ENCODE data around the gene ESRRB. TPM values are rescaled to one million over a fixed set of nuclear protein-coding genes. Genes with fewer than 3 reads are reported as not detected.

Gene ESRRB
- total RNA-seq, 3 donors from 2014 or later (not counting 1 experiment from before 2014, with no cell fraction given) = 0.45 to 1.3 TPM; not detected in 1

DNA sequence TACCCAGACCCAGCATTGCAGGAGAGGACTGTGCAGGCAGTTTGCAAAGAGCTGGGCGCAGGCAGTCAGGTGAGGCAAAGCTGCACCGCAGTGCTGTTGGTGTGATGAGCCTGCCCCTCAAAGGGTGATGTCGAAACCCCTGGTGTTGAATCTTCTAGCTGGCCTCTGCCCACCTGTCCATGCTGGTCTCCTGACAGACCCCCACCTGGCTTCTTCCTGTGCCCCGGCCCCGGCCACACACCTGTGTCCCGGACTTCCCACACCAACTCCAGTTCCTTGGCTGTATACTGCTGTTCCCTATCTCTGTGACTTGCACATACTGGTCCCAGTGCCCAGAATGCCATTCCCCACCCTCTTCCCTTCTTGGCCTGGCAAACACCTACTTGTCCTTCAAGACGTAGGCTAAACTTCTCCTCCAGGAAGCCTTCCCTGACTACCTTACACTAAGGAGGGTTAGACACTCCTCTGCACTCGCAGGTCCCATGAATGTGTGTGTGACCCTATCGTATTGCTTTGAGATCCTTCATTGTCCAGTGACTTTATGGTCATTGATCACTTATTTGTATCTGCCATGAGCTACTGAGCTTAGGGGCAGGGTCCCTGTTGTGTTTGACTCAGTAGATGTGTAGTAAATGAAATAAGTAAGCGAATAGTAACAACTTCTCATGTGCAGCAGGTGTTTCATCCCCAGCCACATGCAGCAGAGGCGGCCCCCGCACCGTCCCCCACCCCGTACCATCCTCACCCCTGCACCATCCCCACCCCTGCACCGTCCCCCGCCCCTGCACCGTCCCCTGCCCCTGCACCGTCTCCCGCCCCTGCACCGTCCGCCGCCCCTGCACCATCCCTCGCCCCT, 37.4 kb downstream of the ESRRB start:
- no peaks in the 10 kb centered on the region for H3K36me3 ChIP-seq (ENCODE audit: control insufficient read depth, insufficient read depth, low read length)
- intact Hi-C loops (cut with micrococcal nuclease) = no loop called here
- Mint-ChIP-seq H3K27me3 (ENCODE audit: low read depth in 2 of 2) (peaks cover 29 to 37% of the 10 kb centered on the region in 2 donors), H3K27ac (no peak overlapping the region), H3K4me3 (peak overlapping the region; percentile 25), H3K9me3 (no peaks in the 10 kb centered on the region), H3K4me1 (peaks cover 0 to 6% of the 10 kb centered on the region in 2 donors), H3K36me3 (no peaks in the 10 kb centered on the region)
- no peaks in the 10 kb centered on the region for H3K9me3 ChIP-seq (ENCODE audit: control insufficient read depth, insufficient read depth, low read length)
- no peaks in the 10 kb centered on the region for H3K4me1 ChIP-seq (ENCODE audit: control insufficient read depth, insufficient read depth, low read length)
- H3K4me3 ChIP-seq (ENCODE audit: low read length) = no peak overlapping the region
- TF ChIP-seq, protein P1, sequence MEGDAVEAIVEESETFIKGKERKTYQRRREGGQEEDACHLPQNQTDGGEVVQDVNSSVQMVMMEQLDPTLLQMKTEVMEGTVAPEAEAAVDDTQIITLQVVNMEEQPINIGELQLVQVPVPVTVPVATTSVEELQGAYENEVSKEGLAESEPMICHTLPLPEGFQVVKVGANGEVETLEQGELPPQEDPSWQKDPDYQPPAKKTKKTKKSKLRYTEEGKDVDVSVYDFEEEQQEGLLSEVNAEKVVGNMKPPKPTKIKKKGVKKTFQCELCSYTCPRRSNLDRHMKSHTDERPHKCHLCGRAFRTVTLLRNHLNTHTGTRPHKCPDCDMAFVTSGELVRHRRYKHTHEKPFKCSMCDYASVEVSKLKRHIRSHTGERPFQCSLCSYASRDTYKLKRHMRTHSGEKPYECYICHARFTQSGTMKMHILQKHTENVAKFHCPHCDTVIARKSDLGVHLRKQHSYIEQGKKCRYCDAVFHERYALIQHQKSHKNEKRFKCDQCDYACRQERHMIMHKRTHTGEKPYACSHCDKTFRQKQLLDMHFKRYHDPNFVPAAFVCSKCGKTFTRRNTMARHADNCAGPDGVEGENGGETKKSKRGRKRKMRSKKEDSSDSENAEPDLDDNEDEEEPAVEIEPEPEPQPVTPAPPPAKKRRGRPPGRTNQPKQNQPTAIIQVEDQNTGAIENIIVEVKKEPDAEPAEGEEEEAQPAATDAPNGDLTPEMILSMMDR (IDR thresholded peaks at IDR 0.05) = no peak
- ATAC-seq (no peak), DNase-seq (no peak)
- H3K27me3 ChIP-seq (ENCODE audit: control insufficient read depth, insufficient read depth, low read length) = peaks cover 6% of the 10 kb centered on the region
- H3K27ac ChIP-seq (ENCODE audit: low read length) = no peak overlapping the region
- WGBS (ENCODE audit: insufficient coverage) = 55% methylated on average over 15 of the region's 23 CpGs

DNA sequence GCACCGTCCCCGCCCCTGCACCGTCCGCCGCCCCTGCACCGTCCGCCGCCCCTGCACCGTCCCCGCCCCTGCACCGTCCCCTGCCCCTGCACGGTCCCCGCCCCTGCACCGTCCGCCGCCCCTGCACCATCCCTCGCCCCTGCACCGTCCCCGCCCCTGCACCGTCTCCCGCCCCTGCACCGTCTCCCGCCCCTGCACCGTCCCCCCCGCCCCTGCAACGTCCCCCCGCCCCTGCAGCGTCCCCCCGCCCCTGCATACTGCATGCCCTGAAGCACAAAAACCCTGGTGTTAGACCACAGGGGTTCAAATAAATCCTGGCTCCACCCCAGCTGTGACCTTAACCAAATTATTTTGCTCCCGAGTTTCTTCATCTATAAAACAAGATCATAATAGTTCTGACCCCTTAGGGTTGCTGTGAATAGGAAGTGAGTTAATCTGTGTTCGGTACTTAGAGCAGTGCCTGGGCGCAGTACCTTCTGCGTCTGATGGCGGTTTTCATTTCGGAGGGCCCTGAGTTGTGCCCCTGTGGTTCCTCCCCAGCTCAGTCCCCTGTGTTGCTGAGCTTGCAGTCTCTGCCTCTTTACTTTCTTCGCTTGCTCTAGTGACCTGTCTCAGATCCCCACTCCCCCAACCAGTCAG, 38.1 kb downstream of the ESRRB start:
- Histone ChIP-seq H3K4me3 (ENCODE audit: low read length) (no peak overlapping the region), H3K9me3 (ENCODE audit: control insufficient read depth, insufficient read depth, low read length) (no peaks in the 10 kb centered on the region), H3K4me1 (ENCODE audit: control insufficient read depth, insufficient read depth, low read length) (no peaks in the 10 kb centered on the region), H3K27me3 (ENCODE audit: control insufficient read depth, insufficient read depth, low read length) (peaks cover 6% of the 10 kb centered on the region), H3K27ac (ENCODE audit: low read length) (no peak overlapping the region), H3K36me3 (ENCODE audit: control insufficient read depth, insufficient read depth, low read length) (no peaks in the 10 kb centered on the region)
- Mint-ChIP-seq H3K27ac (no peak overlapping the region), H3K9me3 (no peaks in the 10 kb centered on the region), H3K4me1 (peaks cover 0 to 6% of the 10 kb centered on the region in 2 donors), H3K27me3 (ENCODE audit: low read depth in 2 of 2) (peaks cover 29 to 37% of the 10 kb centered on the region in 2 donors), H3K4me3 (peak overlapping the region; percentile 38), H3K36me3 (no peaks in the 10 kb centered on the region)
- TF ChIP-seq, protein P1 (IDR thresholded peaks at IDR 0.05) = no peak
- intact Hi-C loops (cut with micrococcal nuclease) = no loop called here
- DNase-seq (no peak), ATAC-seq (no peak)
- WGBS (ENCODE audit: insufficient coverage) = 15% methylated on average over 14 of the region's 36 CpGs

DNA sequence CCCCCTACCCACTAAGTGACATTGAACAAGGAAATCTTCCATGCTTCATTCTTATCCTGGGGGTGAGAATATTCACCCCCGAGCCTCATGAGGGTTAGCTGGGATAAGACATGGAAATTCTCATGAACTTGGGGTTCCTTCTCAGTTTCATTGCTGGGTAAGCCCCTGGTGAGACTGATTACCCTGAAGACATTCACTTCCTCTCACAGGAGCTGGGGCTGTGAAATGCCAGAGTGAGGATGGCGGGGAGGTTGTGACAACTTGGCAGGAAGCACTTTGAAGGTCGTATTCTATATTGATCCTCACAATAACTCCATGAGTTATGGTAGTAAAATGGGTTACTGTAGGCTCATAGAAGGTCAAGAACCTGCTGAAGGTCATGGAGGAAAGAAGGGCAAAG, 43.5 kb downstream of the ESRRB start:
- H3K4me3 ChIP-seq (ENCODE audit: low read length) = no peak overlapping the region
- H3K27ac Mint-ChIP-seq = no peak overlapping the region
- 70% methylated on average over 2 of the region's 3 CpGs for WGBS (ENCODE audit: insufficient coverage)
- no peak overlapping the region for H3K27ac ChIP-seq (ENCODE audit: low read length)
- H3K27me3 ChIP-seq (ENCODE audit: control insufficient read depth, insufficient read depth, low read length) = peaks cover 6% of the 10 kb centered on the region
- no peaks in the 10 kb centered on the region for H3K4me1 ChIP-seq (ENCODE audit: control insufficient read depth, insufficient read depth, low read length)
- peaks cover 0 to under 1% of the 10 kb centered on the region in 2 donors for H3K4me1 Mint-ChIP-seq
- H3K9me3 ChIP-seq (ENCODE audit: control insufficient read depth, insufficient read depth, low read length) = no peaks in the 10 kb centered on the region
- no peaks in the 10 kb centered on the region for H3K9me3 Mint-ChIP-seq
- DNase-seq = no peak
- H3K36me3 Mint-ChIP-seq = no peaks in the 10 kb centered on the region
- TF ChIP-seq, protein P1 (IDR thresholded peaks at IDR 0.05) = no peak
- intact Hi-C loops (cut with micrococcal nuclease) = no loop called here
- H3K4me3 Mint-ChIP-seq = no peak overlapping the region
- peaks cover 14 to 24% of the 10 kb centered on the region in 2 donors for H3K27me3 Mint-ChIP-seq (ENCODE audit: low read depth in 2 of 2)
- ATAC-seq = no peak
- no peaks in the 10 kb centered on the region for H3K36me3 ChIP-seq (ENCODE audit: control insufficient read depth, insufficient read depth, low read length)

Measured in natural killer cell (primary cell).